ENCODE measurements around the gene CDK5RAP3. TPM values are rescaled to one million over a fixed set of nuclear protein-coding genes. Genes with fewer than 3 reads are reported as not detected.

The CDK5RAP3 gene
- polyA plus RNA-seq, 1 donor from 2014 or later, result 343 TPM

DNA sequence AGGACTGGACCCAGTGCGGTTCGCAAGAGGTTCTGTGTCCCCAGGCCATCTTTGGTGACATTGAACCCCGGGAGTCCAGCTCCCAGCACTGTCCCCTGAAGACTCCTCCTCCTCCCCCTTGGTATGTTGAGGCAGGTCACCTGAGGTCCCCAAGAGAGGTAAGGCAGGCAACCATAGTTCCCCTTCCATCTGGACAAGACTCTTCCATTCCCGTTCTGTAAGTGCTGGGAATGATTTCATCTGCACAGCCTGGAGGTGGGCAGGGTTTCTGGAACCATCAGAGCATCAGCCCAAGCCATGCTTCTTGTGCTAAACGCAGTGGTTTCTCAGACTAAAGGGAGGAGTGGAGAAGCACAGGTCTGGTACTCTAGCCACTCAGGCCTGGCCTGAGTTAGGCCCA lies 41.7 kb downstream of the CDK5RAP3 start:
- Histone ChIP-seq H3K36me3 (ENCODE audit: insufficient read depth, low read length) (no peaks in the 10 kb centered on the region), H2AFZ (ENCODE audit: low read depth, low read length) (no peak overlapping the region), H3K4me2 (ENCODE audit: low read length) (peak overlapping the region; percentile 10), H3K9ac (ENCODE audit: low read length) (peak overlapping the region; percentile 65), H3K27me3 (ENCODE audit: insufficient read depth, low read depth, low read length) (no peaks in the 10 kb centered on the region), H3F3A (ENCODE audit: insufficient read depth, low read length, poor library complexity, severe bottlenecking) (no peaks in the 10 kb centered on the region), H3K9me3 (ENCODE audit: low read length) (no peaks in the 10 kb centered on the region), H3K9me2 (ENCODE audit: insufficient read depth, low read length) (no peaks in the 10 kb centered on the region), H3K4me3 (ENCODE audit: low read length) (peak overlapping the region; percentile 64), H3K79me2 (replicated peaks; ENCODE audit: insufficient read depth, low read length) (no peaks in the 10 kb centered on the region), H4K20me1 (ENCODE audit: insufficient read depth) (no peaks in the 10 kb centered on the region), H3K27ac (ENCODE audit: low read length) (peak overlapping the region; percentile 96)
- no peak for TF ChIP-seq EP300 (conservative IDR thresholded peaks at IDR 0.05; ENCODE audit: poor library complexity, severe bottlenecking)
- no peak for TF ChIP-seq MXI1 (conservative IDR thresholded peaks at IDR 0.05; ENCODE audit: poor library complexity, severe bottlenecking)

- Histone ChIP-seq H3K9ac (ENCODE audit: low read length) (peak overlapping the region; percentile 56), H3K27me3 (ENCODE audit: insufficient read depth, low read depth, low read length) (no peaks in the 10 kb centered on the region), H3K79me2 (replicated peaks; ENCODE audit: insufficient read depth, low read length) (no peaks in the 10 kb centered on the region), H3K36me3 (ENCODE audit: insufficient read depth, low read length) (no peaks in the 10 kb centered on the region), H3K4me2 (ENCODE audit: low read length) (peak overlapping the region; percentile 49), H3K27ac (ENCODE audit: low read length) (peak overlapping the region; percentile 96), H3F3A (ENCODE audit: insufficient read depth, low read length, poor library complexity, severe bottlenecking) (no peaks in the 10 kb centered on the region), H3K4me3 (ENCODE audit: low read length) (peak overlapping the region; percentile 64), H3K9me3 (ENCODE audit: low read length) (no peaks in the 10 kb centered on the region), H2AFZ (ENCODE audit: low read depth, low read length) (no peak overlapping the region), H4K20me1 (ENCODE audit: insufficient read depth) (no peaks in the 10 kb centered on the region), H3K9me2 (ENCODE audit: insufficient read depth, low read length) (no peaks in the 10 kb centered on the region)
- TF ChIP-seq POLR2AphosphoS5 (IDR thresholded peaks at IDR 0.05) (no peak), REST (IDR thresholded peaks at IDR 0.05; ENCODE audit: borderline replicate concordance) (no peak), SMC3 (conservative IDR thresholded peaks at IDR 0.05; ENCODE audit: poor library complexity) (no peak), EP300 (conservative IDR thresholded peaks at IDR 0.05; ENCODE audit: poor library complexity, severe bottlenecking) (no peak)
Observed at GRCh38 chr17:48013876-48014594, 43.1 kb downstream of the CDK5RAP3 start.

- Histone ChIP-seq H2AFZ (ENCODE audit: low read depth, low read length) (peak overlapping the region; percentile 14), H3K9me3 (ENCODE audit: low read length) (no peaks in the 10 kb centered on the region), H3K9me2 (ENCODE audit: insufficient read depth, low read length) (no peaks in the 10 kb centered on the region), H3K79me2 (replicated peaks; ENCODE audit: insufficient read depth, low read length) (no peaks in the 10 kb centered on the region), H4K20me1 (ENCODE audit: insufficient read depth) (no peaks in the 10 kb centered on the region), H3F3A (ENCODE audit: insufficient read depth, low read length, poor library complexity, severe bottlenecking) (no peaks in the 10 kb centered on the region), H3K36me3 (ENCODE audit: insufficient read depth, low read length) (no peaks in the 10 kb centered on the region), H3K4me3 (ENCODE audit: low read length) (peak overlapping the region; percentile 64), H3K27ac (ENCODE audit: low read length) (peak overlapping the region; percentile 96), H3K9ac (ENCODE audit: low read length) (peak overlapping the region; percentile 56), H3K4me2 (ENCODE audit: low read length) (peak overlapping the region; percentile 49), H3K27me3 (ENCODE audit: insufficient read depth, low read depth, low read length) (no peaks in the 10 kb centered on the region)
- no peak for TF ChIP-seq RAD21 (conservative IDR thresholded peaks at IDR 0.05)
- peak; percentile 33 for TF ChIP-seq MXI1 (conservative IDR thresholded peaks at IDR 0.05; ENCODE audit: poor library complexity, severe bottlenecking)
- TF ChIP-seq REST (IDR thresholded peaks at IDR 0.05; ENCODE audit: borderline replicate concordance), result peak; percentile 96
- no peak for TF ChIP-seq EZH2 (IDR thresholded peaks at IDR 0.05; ENCODE audit: borderline replicate concordance, insufficient read depth, low read length, poor library complexity, severe bottlenecking)
- TF ChIP-seq SMC3 (conservative IDR thresholded peaks at IDR 0.05; ENCODE audit: poor library complexity), result peak; percentile 53
- peak; percentile 82 for TF ChIP-seq EP300 (conservative IDR thresholded peaks at IDR 0.05; ENCODE audit: poor library complexity, severe bottlenecking)
- no peak for TF ChIP-seq TAF1 (IDR thresholded peaks at IDR 0.05; ENCODE audit: low read depth)
- peak; percentile 19 for TF ChIP-seq CTCF (IDR thresholded peaks at IDR 0.05; ENCODE audit: poor library complexity, severe bottlenecking)
- peak; percentile 64 for TF ChIP-seq POLR2AphosphoS5 (IDR thresholded peaks at IDR 0.05)
Observed at GRCh38 chr17:48014595-48015111, 43.7 kb downstream of the CDK5RAP3 start.
